Tibial nerve (tissue), 4 donors: ENCODE results near the gene TOR4A. TPM values are rescaled to one million over a fixed set of nuclear protein-coding genes. Genes with fewer than 3 reads are reported as not detected.

Source experiments
- DNase-seq, 2 donors: peaks; one replicate each; pipeline ENCODE4 v3.0.0-alpha.2; 2019; ENCODE audit warnings: low spot score in 2 of 2
- H3K27ac ChIP-seq, 4 donors: fragments of 200-600 bp; sonication (generic) in 3 of 4; one replicate each; pipeline ENCODE4 v1.5.1; 2017 to 2019; ENCODE audit warnings: mild to moderate bottlenecking in 1 of 4
- H3K27me3 ChIP-seq, 2 donors: fragments of 200-600 bp; sonication (generic) in 1 of 2; one replicate each; pipeline versions ENCODE4 v1.5.1 to v1.6.0; 2017 to 2019
- H3K36me3 ChIP-seq, 3 donors: fragments of 200-600 bp; sonication (generic); one replicate each; pipeline ENCODE4 v1.5.1; 2018 to 2019
- H3K4me1 ChIP-seq, 4 donors: fragments of 200-600 bp; sonication (generic) in 3 of 4; one replicate each; pipeline ENCODE4 v1.5.1; 2017 to 2019
- H3K4me3 ChIP-seq, 4 donors: fragments of 200-600 bp; sonication (generic) in 3 of 4; one replicate each; pipeline ENCODE4 v1.5.1; 2017 to 2019; ENCODE audit warnings: mild to moderate bottlenecking in 1 of 4, moderate library complexity in 1 of 4
- H3K9me3 ChIP-seq, 4 donors: fragments of 200-600 bp; sonication (generic) in 3 of 4; one replicate each; pipeline ENCODE4 v1.5.1; 2017 to 2019
- CTCF ChIP-seq, 5 experiments: fragments of 200-600 bp in 3 of 5; fragments of 450-650 bp in 2 of 5; sonication (generic) in 3 of 5; IDR thresholded peaks; one replicate each; pipeline ENCODE4 v1.5.1; 2016 to 2019; ENCODE audit warnings: antibody characterized with exemption in 5 of 5, mild to moderate bottlenecking in 3 of 5, moderate library complexity in 2 of 5
- EP300 ChIP-seq, 2 donors: sonication (generic); formaldehyde crosslinking; IDR thresholded peaks; one replicate each; pipeline ENCODE4 v1.6.1; 2017; ENCODE audit warnings: antibody characterized with exemption in 2 of 2, mild to moderate bottlenecking in 1 of 2
- POLR2A ChIP-seq, 2 donors: fragments of 450-650 bp; IDR thresholded peaks; one replicate each; pipeline ENCODE4 v1.6.1; 2017; ENCODE audit warnings: antibody characterized with exemption in 2 of 2, mild to moderate bottlenecking in 2 of 2, moderate library complexity in 2 of 2
- WGBS, 2 donors: methylation state at CpG; one replicate each; pipeline ENCODE4 v1.1.5; 2018; 5-methylcytosine and 5-hydroxymethylcytosine counted together
- total RNA-seq, 4 donors: library from RNA; depleted of rRNA; stranded (reverse); fragments of >200 nt; gene quantifications; one replicate each; pipeline ENCODE4 v1.1.0, GENCODE V29; 2016

TOR4A gene
- total RNA-seq, 4 donors from 2014 or later, result 3.3 to 11.4 (median 4.3) TPM

DNA sequence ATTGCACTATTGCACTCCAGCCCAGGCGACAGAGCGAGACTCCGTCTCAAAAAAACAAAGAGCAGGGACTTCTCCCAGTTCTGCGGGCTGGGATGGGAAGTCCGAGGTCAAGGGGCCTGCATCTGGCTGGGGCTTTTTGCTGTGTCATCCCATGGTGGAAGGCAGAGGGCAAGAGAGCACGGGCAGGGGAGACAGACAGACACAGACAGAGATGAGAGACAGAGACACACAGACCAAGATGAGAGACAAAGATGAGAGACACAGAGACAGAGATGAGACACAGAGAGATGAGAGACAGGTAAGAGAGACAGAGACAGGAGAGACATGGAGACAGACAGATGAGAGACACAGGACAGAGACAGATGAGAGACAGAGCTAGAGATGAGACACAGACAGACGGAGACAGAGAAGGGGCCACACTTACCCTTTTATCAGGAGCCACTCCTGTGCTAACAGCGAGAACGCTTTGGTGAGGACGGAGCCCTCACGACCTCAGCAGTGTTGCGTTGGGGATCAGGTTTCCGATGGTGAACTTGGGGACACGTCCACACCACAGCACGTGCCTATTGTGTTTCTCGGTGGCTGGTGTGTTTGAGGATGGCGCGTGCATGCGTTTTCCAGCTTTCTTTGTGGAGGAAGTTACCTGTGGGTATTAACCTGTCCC, 8.9 kb upstream of the TOR4A start:
- peaks cover 3 to 99% (median 21%) of the 10 kb centered on the region in 3 donors for H3K36me3 ChIP-seq

DNA sequence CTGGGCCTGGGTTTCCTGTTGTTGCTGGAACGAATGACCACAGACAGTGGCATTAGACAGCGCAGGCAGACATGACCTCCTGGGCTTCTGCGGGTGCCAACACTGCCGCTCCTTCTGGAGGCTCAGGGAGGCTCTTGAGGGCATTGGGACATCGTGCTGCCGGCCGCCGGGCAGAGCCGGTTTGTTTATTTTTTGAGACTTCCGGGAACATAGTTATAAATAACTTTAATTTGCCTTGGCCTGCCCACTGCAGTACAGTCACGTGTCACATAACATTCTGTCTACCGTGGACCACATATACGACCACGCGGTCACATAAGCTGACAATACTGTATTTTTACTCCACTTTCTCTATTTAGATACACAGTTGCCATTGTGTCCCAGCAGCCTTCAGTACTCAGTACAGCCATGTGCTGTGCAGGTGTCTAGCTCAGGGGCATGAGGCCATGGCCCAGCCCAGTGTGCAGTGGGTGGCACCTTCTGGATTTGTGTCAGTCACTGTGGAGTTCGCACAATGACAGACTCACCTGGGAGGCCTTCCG, 8.2 kb upstream of the TOR4A start:
- no peak for DNase-seq
- Histone ChIP-seq H3K4me3 (peak overlapping the region in 1 of 4 donors; percentile 5), H3K27ac (peak overlapping the region in 2 of 4 donors; percentile 18 to 25), H3K9me3 (no peaks in the 10 kb centered on the region), H3K27me3 (peaks cover 0 to under 1% of the 10 kb centered on the region in 2 donors), H3K4me1 (peaks cover 0 to 11% (median 1%) of the 10 kb centered on the region in 4 donors), H3K36me3 (peaks cover 3 to 98% (median 18%) of the 10 kb centered on the region in 3 donors)
- 54 to 67% methylated on average over 17 of the region's 17 CpGs for WGBS, 2 donors
- TF ChIP-seq CTCF (IDR thresholded peaks at IDR 0.05) (no peak), POLR2A (IDR thresholded peaks at IDR 0.05) (no peak), EP300 (IDR thresholded peaks at IDR 0.05) (no peak)

More for the DNA sequence above, 8.9 kb upstream of the TOR4A start:
- no peaks in the 10 kb centered on the region for H3K27me3 ChIP-seq
- TF ChIP-seq POLR2A (IDR thresholded peaks at IDR 0.05), result no peak
- TF ChIP-seq CTCF (IDR thresholded peaks at IDR 0.05), result no peak
- TF ChIP-seq EP300 (IDR thresholded peaks at IDR 0.05), result no peak
- H3K27ac ChIP-seq, result peak overlapping the region in 1 of 4 donors; percentile 25
- peak overlapping the region in 1 of 4 donors; percentile 5 for H3K4me3 ChIP-seq
- H3K9me3 ChIP-seq, result no peaks in the 10 kb centered on the region
- peaks cover 0 to 11% (median 1%) of the 10 kb centered on the region in 4 donors for H3K4me1 ChIP-seq
- no peak for DNase-seq
- WGBS, 2 donors, result 71 to 81% methylated on average over 19 of the region's 19 CpGs

DNA sequence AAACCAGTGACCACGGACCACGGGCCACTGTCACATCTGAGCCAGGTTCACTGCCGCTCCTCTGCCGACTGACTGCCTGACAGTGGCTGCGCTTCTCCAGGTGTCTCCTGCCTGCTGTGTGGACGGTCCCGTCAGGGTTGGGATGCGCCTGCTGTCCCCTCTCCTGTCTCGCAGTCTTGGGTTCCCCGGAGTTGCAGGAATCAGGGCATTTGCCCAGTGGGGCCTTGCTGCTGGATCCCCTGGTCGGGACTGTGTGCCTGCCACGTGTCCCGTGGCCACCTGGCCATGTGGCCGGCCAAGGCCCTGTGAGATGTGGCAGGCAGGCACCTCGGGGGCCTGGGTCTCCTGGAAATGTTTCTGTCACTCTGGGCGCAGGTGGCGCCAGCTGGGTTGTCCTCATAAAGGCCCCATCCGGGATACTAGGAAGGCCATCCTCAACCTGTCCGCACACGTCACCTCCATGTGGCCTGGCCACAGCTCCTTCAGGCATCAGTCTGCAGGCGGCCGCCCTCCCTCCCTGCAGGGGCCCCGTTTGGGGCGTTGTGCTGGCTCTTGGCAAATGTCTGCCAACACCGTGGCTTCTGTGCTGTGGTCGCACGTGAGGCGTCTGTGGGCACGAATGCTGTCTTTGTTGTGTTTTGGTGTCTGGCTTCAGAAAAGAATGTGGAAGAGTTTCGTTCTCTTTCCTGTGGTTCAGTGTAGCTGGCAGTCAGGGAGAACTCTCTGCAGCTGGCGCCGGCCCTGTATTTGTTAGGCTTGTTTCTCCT, 6.4 kb upstream of the TOR4A start:
- WGBS, 2 donors, result 70 to 74% methylated on average over 24 to 32 of the region's 32 CpGs
- no peak overlapping the region for H3K4me3 ChIP-seq
- no peak for TF ChIP-seq EP300 (IDR thresholded peaks at IDR 0.05)
- TF ChIP-seq CTCF (IDR thresholded peaks at IDR 0.05), result no peak
- no peak for TF ChIP-seq POLR2A (IDR thresholded peaks at IDR 0.05)
- peaks cover 0 to 11% of the 10 kb centered on the region in 2 donors for H3K27me3 ChIP-seq
- H3K27ac ChIP-seq, result no peak overlapping the region
- no peaks in the 10 kb centered on the region for H3K9me3 ChIP-seq
- H3K36me3 ChIP-seq, result peaks cover 3 to 79% (median 13%) of the 10 kb centered on the region in 3 donors
- peaks cover 0 to 13% (median 6%) of the 10 kb centered on the region in 4 donors for H3K4me1 ChIP-seq
- no peak for DNase-seq

GRCh38 chr9:137271696-137272076, 5.8 kb upstream of the TOR4A start:
- no peak for DNase-seq
- Histone ChIP-seq H3K27ac (no peak overlapping the region), H3K27me3 (peaks cover 0 to 17% of the 10 kb centered on the region in 2 donors), H3K36me3 (peaks cover 3 to 74% (median 9%) of the 10 kb centered on the region in 3 donors), H3K9me3 (no peaks in the 10 kb centered on the region), H3K4me3 (no peak overlapping the region), H3K4me1 (peaks cover 0 to 19% (median 11%) of the 10 kb centered on the region in 4 donors)
- no peak for TF ChIP-seq POLR2A (IDR thresholded peaks at IDR 0.05)
- WGBS, 2 donors, result 39 to 41% methylated on average over 3 of the region's 3 CpGs

- TF ChIP-seq CTCF (IDR thresholded peaks at IDR 0.05) (no peak), POLR2A (IDR thresholded peaks at IDR 0.05) (no peak), EP300 (IDR thresholded peaks at IDR 0.05) (no peak)
- no peak overlapping the region for H3K27ac ChIP-seq
- H3K4me1 ChIP-seq, result peaks cover 0 to 27% (median 18%) of the 10 kb centered on the region in 4 donors
- peaks cover 3 to 66% (median 9%) of the 10 kb centered on the region in 3 donors for H3K36me3 ChIP-seq
- peaks cover 0 to 24% of the 10 kb centered on the region in 2 donors for H3K27me3 ChIP-seq
- 92 to 94% methylated on average over 22 to 29 of the region's 39 CpGs for WGBS, 2 donors
- H3K9me3 ChIP-seq, result no peaks in the 10 kb centered on the region
- no peak for DNase-seq
- no peak overlapping the region for H3K4me3 ChIP-seq
These were observed 5.1 kb upstream of the TOR4A start for GRCh38 chr9:137272241-137273094.
